RWPE1 (cell line): Measurements from ENCODE around the gene TAB3.
"Not testable (repeated sequence)": the region's sequence is repeated elsewhere in the genome, so short reads cannot be mapped to it uniquely, and the experiment has no call there.

Source experiments
- CTCF ChIA-PET: fragments of 350-600 bp; sonication (Branson Sonifier 250); formaldehyde crosslinking; extraction: SDS; loops from one replicate; lab custom pipeline; 2021; lab: Yijun Ruan, JAX
- POLR2A ChIA-PET: fragments of 400-600 bp; formaldehyde crosslinking; extraction: SDS; loops from one replicate; lab custom pipeline; 2020; ENCODE audit warnings: antibody characterized with exemption; ENCODE audit not compliant: low non-redundant PET; lab: Yijun Ruan, JAX
- DNase-seq: peaks from one replicate; pipeline ENCODE4 v3.0.0; 2012; ENCODE audit warnings: low spot score
- H3K27ac ChIP-seq: fragments of 450-650 bp; 2 replicates; pipeline ENCODE4 v1.5.1; 2017
- CTCF ChIP-seq: fragments of 450-650 bp; conservative IDR thresholded peaks from 2 replicates; pipeline ENCODE4 v1.5.1; 2017; ENCODE audit warnings: low read depth, mild to moderate bottlenecking

Gene TAB3

GRCh38 chrX:30800901-30801300 lies 88.2 kb downstream of the TAB3 start:
- H3K27ac ChIP-seq: no peak overlapping the region
- ChIA-PET CTCF (no interaction called here), POLR2A (no interaction called here)
- no peak for TF ChIP-seq CTCF
- no peak for DNase-seq

- ChIA-PET CTCF (no interaction called here), POLR2A (no interaction called here)
- no peak for DNase-seq
- no peak for TF ChIP-seq CTCF
- H3K27ac ChIP-seq: no peak overlapping the region
Measured at GRCh38 chrX:30799327-30799726, 89.7 kb downstream of the TAB3 start.

- CTCF ChIA-PET: no interaction called here
- H3K27ac ChIP-seq: no peak overlapping the region
- no peak for TF ChIP-seq CTCF
- no peak for DNase-seq
- POLR2A ChIA-PET: no interaction called here
Measured at GRCh38 chrX:30798810-30799209, 90.2 kb downstream of the TAB3 start.

- H3K27ac ChIP-seq, CTCF ChIA-PET, POLR2A ChIA-PET, DNase-seq: not testable (repeated sequence)
Measured at GRCh38 chrX:30797301-30797700, 91.8 kb downstream of the TAB3 start.

GRCh38 chrX:30795981-30796958 lies 92.8 kb downstream of the TAB3 start:
- POLR2A ChIA-PET: no interaction called here
- CTCF ChIA-PET: no interaction called here
- no peak overlapping the region for H3K27ac ChIP-seq
- TF ChIP-seq CTCF: no peak
- no peak for DNase-seq

- DNase-seq: no peak
- no peak overlapping the region for H3K27ac ChIP-seq
- ChIA-PET CTCF (no interaction called here), POLR2A (no interaction called here)
- TF ChIP-seq CTCF: no peak
Measured at GRCh38 chrX:30794497-30794896, 94.6 kb downstream of the TAB3 start.

GRCh38 chrX:30793767-30794103 lies 95.3 kb downstream of the TAB3 start:
- DNase-seq: no peak
- no peak overlapping the region for H3K27ac ChIP-seq
- ChIA-PET POLR2A (no interaction called here), CTCF (no interaction called here)
- TF ChIP-seq CTCF: no peak
